ENCODE data around the gene RPL35. TPM values are rescaled to one million over a fixed set of nuclear protein-coding genes. Genes with fewer than 3 reads are reported as not detected.

The RPL35 gene
- total RNA-seq = 1,502 and 1,592 TPM in 2 replicates

DNA sequence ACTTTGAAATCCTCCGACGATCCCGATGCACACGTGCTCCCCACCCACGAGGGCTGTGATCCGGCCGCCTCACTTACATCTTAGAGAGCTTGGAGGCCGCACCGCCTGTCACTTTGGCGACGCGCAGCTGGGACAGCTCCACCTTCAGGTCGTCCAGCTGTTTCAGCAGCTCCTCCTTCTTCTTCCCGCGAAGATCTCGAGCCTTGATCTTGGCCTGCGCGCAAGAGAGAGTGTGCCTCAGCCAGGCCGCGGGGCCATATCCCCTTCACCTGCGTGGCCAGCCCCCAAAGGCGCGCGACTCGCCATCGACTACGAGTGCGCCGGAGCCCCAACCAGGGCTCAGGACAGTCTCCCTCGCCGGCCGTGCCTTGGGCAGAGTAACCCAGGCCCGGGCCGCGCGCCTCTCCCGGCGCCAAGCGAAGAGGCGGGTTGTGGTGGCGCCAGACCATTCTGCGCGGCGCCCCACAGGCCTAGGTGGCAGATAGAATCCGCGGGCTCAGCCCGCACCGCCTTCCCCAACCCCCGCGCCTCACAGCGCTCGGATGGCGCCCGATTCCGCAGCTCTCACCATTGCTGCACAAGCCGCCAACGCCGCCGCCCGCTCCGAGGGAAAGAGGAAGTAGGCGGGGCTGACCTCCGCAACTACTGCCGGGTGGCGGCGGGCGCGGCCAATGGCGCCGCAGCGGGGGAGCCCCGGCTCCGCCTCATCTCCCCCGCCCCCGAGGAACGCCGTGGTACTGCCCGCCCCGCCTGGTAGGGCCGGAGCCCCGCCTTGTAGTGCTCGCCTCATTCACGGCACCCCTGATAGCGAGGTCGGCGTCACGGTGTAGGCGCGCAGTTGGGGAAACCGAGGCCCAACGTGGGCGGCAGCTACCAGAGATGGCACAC lies at the start of gene RPL35, which contains the start of gene ARPC5L:
Gene RPL35 (minus strand): TSS at position 616 of the 888 bp plus-strand sequence. CDS start 45 bp downstream, at position 571.
Gene ARPC5L (plus strand): TSS at position 789 of the 888 bp plus-strand sequence. CDS start 7,161 bp downstream, outside the sequence.

DNA sequence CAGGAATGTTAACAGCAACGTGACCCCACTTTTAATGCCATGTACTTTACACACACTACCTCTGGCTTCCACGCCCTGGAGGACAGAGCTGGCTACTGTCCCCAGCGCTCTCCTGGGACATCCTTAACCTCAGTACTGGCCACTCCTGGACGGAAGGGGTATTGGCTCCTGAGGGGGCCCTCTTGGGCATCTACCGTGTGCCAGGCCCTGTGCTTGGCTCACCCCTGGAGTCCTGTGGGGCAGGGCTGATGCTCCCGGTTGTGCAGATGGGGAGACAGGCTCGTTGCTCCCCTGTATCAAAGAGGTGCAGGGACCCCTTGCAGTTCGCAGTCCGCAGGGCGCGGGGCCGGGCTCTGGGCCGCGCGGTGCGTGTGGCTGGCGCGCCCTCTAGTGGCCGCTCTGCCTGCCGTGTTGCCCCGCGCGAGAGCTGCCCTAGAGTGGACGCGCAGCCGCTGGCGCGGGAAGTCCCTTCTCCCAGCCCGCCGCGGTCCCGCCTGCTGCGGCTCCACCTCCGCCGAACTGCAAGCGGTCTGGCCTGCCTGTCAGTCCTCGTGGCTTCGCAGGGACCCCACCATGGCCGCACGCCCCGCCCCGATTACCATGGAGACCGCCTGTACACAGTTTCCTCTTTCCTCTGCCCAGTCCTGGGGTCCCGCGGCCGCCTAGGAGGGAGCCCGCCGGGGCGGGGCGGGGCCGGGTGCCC lies 8.8 kb downstream of the RPL35 start, which contains the start of gene WDR38:
Gene WDR38 (plus strand): TSS at position 632 of the 703 bp plus-strand sequence. CDS start 72 bp downstream, outside the sequence.

Small RNA genes lying within 50 kb of the gene (small RNA-seq; reads per million reads assigned to genes)
- gene RNU4-82P (ENCODE audit: low replicate concordance) = not detected

Other genes starting within 250 kb of the RPL35 start
- gene NR6A1, start 90.6 kb downstream of the RPL35 start, total RNA-seq = 0.66 and 0.72 TPM in 2 replicates
- 11.5 and 23.2 TPM in 2 replicates for gene OLFML2A, start 84.8 kb downstream of the RPL35 start, total RNA-seq
- gene WDR38, start 8.5 kb downstream of the RPL35 start, total RNA-seq = not detected in 2 replicates
- gene ARPC5L, start 173 bp upstream of the RPL35 start, total RNA-seq = 16.2 and 18.5 TPM in 2 replicates
- gene GOLGA1, start 79.1 kb upstream of the RPL35 start, total RNA-seq = 12.7 and 16.0 TPM in 2 replicates

Measured in placental pericyte (primary cell).